ENCODE measurements around the gene MAEA.

The MAEA gene

DNA sequence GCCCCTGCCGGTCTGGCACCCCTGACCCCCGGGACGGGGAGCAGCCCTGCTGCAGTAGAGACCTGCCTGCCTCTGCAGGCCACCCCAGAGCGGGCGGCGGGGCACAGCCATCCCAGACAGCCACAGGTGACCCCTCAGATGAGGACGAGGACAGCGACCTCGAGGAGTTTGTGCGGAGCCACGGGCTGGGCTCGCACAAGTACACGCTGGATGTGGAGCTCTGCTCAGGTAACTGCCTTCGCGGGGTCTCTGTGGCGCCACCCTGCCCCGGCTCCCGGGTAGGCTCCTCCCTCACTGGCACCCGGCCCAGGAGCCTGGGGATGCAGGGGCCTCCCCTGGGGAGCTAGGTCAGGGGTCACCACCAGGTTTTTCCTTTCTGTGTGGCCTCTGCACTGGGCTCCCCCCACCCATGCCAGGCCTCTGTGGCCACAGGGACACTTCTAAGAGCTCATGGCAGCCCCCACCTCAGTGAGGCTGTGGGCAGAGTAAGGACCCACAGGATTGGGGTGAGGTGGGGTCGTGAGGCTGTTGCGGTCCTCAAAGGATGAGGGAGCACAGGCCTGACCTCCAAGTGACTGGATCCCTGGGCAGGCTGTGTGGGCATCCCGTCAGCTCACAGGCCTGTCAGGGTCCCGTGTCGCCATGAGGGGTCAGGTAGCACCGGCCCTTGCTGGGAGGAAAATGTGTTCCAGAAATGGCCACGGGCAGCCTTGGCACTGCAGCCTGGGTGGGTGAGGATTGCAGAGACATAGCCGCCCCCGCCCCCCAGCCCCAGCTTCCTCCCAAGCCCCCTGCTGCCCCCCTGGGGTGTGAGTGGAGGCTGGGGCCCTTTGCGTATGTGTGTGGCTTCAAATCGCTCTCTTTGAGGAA is 63.7 kb downstream of the MAEA start:
- no peak for DNase-seq (ENCODE audit: low spot score)

DNA sequence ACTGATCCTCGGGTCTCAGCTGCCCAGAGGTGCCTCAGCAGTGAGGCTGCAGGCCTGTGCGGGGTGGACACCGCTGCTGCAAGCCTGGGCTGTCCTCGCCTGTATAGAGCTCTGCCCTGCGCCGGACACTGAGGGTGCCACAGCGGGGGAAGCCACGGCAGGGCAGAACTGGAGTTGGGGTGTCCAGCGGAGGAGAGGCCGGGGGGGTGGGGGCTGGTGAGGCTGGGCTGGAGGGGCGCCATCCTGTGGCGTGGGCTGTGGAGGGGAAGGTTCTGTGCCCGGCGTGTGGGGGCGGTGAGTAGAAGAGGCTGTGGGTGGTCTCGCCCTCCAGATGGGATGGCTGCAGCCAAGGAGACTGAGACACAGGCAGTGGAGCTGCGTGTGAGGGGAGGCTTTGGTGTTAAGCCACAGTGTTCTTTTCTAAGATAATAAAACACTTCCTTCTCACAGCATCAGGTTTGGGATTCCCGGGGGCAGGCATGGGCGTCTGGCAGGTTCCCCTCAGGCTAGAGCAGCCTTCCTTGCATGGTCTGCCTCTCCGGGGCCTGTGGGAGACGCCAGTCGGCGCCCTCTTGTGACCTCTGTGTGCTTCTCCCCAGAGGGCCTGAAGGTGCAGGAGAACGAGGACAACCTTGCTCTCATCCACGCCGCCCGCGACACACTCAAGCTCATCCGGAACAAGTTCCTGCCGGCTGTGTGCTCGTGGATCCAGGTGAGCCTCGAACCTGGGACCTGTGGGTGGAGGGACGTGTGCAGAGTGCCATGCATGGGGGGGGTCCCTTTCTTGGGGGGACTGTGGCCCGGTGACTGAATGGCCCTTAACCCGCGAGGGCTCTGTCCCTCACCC is 64.7 kb downstream of the MAEA start:
- DNase-seq (ENCODE audit: low spot score) = no peak

- DNase-seq (ENCODE audit: low spot score) = no peak
These were observed 65.2 kb downstream of the MAEA start for GRCh38 chr4:1354983-1355275.

DNA sequence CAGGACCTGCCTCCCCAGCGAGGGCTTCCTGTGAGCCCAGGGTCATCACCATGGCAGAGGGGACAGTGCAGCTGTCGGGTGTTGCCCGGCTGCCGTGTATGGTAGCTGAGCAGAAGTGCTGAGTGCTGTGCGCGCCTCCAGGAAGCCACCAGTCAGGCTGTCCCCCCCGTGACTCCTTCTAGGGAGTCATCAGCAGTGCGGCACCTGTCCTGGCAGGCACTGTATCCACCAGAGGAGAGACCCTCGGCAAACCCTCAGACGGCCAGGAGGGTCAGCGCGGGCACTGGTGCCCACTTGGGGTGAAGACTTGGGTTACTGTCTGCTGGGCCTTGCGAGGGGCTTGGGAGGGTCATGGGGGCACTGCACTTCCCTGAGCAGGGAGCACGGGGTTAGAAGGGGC is 65.7 kb downstream of the MAEA start:
- DNase-seq (ENCODE audit: low spot score) = no peak

DNA sequence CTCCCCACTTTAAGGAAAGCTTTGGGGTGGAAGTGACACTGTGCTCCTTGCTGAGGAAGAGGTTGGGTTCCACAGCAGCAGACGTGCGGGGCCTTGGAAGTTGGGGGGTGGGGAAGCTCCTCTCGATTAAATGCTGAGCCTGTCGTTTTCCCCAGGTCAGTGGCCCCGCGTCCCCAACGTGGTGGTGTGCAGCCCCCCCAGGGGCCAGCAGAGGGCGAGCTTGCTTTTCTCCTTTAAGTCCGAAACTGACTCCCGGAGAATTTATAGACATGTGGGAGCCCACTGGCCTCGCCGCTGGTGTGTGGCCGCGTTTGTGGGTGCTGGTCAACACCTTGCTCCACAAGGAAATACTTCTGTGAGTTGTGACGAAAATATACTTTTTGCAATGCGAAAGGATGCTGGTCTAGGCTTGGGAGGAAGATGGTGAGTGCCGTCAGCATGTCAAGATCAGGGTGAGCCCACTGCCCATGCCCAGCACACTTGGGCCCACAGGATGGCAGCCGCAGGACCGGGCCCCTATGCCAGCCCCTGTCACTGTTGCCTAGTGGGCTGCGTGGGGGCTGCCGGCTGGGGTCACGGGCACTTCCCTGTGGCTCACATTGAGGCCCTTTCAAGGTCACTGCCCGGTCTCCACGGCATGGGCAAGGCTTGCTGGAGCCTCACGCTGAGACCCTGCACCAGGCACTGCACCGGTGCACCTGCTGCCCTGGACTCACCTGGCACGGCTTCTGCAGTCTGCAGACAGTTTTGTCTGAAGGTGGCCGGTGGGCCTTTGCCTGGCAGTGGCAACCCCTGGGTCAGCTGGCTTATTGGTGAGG is 66.7 kb downstream of the MAEA start:
- peak; percentile 94 for DNase-seq (ENCODE audit: low spot score)

DNA sequence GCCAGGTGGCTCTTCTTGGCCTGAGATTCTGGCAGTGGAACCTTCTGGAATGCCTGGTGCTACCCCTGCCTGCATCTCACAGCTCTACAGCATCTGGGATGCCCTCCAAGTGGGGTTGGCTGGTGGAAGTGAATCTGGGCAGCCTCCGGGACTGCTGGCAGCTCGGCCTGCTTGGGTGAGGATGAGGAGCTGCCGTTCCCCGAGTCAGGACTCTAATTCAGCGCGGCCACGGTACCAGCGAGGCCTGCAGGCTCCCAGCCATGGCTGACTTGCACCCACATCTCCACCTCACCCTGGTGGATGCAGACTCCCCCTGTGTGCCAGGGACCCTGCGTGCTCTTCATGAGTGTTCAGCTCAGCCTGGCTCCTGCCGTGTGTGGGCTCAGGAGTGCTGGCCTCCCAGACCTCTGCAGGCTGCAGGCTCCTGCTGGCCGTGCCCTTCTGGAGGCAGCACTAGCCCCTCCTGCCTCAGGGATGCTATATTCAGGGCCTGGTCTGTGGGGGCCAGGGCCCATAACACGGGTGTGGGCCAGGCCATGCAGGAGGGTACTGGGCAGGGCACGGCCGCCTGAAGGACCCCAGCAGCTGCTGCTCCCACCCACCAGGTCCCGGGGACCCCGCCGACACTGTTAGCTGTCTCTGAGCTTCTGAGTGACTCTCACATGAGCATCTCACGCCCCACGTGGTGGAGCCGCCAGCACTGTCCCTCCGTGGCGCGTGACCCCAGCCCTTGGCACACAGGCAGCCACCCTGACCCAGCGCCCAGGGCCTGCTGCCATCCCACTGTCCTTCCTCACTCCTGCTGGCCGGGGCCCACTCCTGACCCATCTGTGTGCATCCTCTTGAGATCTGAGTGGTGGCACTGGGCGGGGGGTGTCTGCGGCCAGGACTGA is 67.9 kb downstream of the MAEA start:
- no peak for DNase-seq (ENCODE audit: low spot score)

DNA sequence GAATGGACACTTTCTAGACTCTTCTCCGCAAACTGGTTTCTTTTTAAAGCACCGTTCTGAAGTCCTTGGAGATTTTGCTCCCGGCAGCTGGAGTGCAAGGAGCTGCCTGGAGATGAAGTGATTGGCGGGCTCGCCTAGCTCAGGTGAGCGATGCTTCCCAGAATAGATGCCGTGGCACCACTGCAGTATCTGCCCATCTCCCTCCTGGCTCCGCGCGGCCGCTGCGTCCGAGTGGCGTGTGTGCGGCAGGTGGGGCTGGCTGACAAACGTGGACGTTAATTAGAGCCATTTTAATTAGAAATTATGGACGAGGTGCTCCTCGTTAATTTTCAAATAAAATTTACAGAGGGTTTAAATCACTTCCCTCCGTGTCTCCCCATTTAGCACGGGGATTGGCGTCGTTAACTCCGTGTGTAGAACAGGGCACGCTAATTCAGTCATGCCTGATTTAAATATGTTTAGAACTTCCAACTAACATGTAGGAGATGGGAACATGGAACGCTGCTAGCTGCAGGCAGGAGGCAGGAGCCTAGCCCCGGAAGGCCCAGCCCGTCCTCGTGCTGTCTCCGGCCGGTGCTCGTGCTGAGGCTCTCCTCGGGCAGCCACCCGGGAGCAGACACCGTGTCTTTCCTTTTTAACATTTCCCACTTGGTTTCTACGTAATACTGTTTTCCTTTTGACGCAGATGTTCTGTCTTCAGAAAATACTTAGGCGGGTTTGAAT is 68.9 kb downstream of the MAEA start:
- no peak for DNase-seq (ENCODE audit: low spot score)

DNA sequence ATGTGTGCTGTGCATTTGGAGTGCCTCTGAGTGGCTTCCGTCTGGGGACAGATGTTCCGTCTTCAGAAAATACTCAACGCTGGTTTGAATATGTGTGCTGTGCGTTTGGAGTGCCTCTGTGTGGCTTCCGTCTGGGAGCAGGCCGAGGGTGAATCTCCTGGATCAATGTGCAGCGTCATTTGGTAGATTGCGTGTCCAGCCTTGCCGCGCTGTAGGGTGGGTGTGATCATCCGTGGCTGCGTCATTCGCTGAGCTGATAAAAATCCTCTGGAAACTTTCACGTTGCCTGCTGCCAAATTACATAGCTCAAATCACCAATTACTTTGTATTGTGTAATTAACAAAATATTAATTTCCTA is 69.4 kb downstream of the MAEA start:
- no peak for DNase-seq (ENCODE audit: low spot score)

- DNase-seq (ENCODE audit: low spot score) = no peak
These were observed 70.3 kb downstream of the MAEA start for GRCh38 chr4:1359976-1360375.

DNA sequence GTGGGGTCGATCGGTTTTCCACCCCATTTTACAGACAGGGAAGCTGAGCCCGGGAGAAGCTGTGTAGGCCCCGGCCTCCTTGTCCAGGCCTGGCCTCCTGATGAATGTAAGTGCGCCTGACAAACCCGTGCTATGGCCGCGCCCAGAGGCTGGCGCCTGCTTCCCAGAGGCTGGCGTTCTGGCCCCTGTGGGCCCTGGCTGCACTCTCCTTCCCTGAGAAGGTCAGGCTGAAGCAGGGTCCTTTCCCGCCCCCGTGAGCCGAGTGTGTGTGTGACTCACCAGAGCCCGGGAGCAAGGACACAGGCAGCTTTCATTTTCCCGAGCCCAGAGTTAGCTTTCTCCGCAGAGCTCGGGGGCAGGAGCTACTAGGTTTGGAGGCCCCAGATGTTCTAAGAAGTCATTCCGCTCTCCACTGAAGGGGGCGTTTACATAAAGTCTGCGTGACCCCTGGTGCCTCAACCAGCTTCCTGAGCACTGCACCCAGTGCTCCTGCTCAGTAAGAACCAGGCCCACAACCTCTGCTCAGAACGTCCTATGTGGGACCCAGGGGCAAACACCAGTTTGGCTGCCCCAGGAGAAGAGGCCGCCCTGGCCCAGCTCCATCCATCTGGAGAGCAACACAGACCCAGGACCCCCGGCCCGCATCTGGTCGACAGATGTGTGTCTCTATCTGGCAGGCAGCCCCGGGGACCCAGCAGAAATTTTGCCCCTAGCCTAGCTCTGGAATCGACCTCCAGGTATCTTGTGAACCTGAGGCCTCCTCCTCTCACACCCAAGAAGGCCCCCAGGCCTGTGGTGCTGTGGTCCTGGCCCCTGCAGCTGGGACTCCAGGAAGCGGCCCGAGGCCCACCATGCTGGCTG is 71.0 kb downstream of the MAEA start:
- no peak for DNase-seq (ENCODE audit: low spot score)

DNA sequence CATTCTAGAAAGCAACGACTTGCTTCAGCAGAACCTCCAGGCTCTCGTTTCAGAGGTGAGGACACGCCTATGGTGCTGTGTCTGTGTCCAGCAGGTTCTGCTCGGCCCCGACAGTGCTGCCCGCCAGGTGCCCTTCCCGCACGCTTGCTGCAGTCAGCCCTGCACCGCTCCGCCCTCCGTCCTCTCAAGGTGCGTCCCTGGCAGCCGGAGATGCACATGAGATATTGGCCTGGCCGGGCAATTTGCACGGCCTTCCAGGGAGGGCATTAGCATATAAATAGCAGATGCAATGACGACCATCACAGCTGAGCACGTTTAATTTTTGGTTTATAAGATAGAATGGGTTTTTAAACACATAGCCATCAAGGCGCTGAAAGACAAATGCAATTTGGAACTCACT is 71.7 kb downstream of the MAEA start:
- no peak for DNase-seq (ENCODE audit: low spot score)

GRCh38 chr4:1362046-1362445 is 72.4 kb downstream of the MAEA start:
- no peak for DNase-seq (ENCODE audit: low spot score)

- no peak for DNase-seq (ENCODE audit: low spot score)
These were observed 72.8 kb downstream of the MAEA start for GRCh38 chr4:1362521-1362920.

DNA sequence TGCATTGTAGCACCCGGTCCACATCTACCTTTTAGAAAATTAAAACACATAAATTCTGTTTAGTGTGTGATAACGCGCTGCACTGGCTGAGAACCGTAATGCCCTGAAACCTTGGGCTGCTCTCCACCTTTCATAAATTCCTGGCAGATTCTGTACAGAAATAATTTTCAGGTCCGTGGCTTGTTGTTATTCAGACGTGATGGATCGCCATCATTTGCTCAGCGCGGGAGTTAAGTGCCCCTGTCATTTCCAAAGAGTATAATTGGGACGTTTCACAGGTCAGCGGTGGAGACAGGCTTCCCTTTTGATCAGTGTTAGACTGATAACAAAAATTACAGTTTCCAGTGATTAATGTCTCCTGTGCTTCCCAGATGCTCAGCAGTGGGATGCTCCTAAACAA is 73.8 kb downstream of the MAEA start:
- no peak for DNase-seq (ENCODE audit: low spot score)

DNA sequence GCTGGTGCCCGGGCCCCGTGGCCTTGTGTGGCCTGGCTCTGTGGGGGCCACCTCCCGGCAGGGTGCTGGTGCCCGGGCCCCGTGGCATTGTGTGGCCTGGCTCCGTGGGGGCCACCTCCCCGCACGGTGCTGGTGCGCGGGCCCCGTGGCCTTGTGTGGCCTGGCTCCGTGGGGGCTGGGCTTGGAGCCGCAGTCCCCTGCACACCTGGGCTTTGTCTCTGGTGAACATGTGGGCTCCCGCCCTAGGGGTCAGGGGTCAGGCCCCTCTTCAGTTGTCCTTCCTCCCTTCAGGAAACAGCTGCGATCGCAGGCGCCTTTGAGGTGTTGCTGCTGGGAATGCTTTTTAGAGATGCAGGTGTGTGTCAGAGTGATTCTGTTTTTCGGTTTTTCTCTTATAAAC is 74.5 kb downstream of the MAEA start:
- DNase-seq (ENCODE audit: low spot score) = no peak

GRCh38 chr4:1364748-1365147 is 75.1 kb downstream of the MAEA start:
- no peak for DNase-seq (ENCODE audit: low spot score)

DNA sequence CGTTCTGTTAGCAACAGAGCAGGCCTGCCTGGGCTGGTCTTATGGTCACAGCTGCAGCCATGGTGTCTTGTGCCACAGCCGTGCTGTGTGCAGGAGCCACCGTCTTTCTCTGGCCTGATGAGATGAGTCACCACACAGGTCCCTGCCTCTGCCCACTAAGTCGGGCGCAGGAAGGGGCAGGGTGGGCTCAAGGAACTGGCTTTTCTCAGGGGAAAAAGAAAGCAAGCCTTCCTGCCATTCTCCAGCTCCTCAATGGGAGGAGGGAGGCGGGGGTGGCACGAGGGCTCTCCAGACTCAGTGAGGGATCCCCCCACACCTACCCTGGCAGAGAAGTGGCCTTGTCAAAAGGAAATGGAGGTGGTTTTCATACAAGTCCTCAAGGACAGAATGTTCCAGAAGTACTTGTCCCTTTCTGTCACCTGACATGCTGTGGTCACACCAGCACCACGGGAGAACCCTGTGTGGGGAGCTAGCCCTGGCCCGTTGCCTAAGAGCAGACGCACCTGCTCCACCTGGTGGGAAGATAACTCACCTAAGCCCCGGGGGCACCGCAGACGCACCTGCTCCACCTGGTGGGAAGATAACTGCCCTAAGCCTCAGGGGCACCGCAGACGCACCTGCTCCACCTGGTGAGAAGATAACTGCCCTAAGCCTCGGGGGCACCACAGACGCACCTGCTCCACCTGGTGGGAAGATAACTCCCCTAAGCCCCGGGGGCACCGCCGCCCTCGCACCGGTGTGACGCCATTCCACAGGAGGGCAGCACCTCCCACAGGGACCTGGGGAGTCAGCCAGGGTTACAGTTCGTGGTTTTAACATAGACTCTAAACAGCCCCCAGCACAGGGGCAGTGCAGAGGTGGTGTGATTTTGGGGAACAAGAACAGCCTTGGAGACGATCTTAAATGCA is 75.8 kb downstream of the MAEA start:
- DNase-seq (ENCODE audit: low spot score) = peak; percentile 55

DNA sequence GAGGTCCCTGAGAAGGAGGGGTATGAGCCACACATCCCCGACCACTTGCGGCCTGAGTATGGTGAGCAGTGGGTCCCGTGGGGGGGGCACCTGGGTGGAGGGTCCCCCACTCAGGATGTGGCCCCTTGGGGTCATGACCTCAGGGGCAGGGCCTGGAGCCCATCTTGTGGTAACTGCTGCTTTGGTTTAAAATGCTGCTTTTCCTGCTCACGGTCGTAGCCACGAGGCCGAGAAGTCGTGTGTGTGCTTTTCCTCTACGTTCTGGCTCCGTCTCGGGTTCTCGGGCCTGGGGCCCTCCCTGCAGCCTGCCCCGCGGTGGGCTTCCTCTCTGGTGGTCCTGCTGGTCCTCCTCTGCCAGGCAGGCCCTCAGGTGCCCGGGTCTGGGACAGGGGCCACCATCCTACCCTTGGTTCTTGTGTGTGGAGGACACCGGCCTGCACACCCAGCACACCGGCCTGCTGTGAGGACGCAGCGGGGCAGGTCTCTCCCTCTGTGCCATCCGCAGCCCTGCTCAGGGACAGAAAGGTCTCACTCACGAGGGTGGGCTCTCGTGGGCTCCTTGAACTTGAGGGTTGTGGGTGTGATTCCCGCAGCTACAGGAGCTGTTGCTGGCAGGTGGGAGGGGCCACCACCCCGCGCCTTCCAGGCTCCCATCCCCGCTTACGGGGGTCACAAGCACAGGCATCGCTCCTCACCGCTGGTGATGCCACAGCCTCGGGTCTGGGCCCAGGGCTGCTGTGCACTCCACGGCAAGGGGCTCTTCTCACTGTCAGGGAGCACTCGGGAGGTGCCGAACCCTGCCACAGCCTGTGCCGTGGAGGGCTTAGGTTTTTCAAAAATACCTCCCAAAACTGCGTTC is 76.9 kb downstream of the MAEA start:
- no peak for DNase-seq (ENCODE audit: low spot score)

Data from HuH-7.5 (cell line).